ENCODE data around the gene PFKL.

- TF ChIP-seq CTCF (IDR thresholded peaks at IDR 0.05) = no peak
- TF ChIP-seq EP300 (IDR thresholded peaks at IDR 0.05) = no peak
- no peak for TF ChIP-seq POLR2A (IDR thresholded peaks at IDR 0.05)
These were observed 33.9 kb downstream of the PFKL start for GRCh38 chr21:44333509-44334328.

Data from tibial nerve (tissue), 4 donors.